ENCODE data around the gene CLDN6.
A peak's percentile ranks its signal among the peaks of the same experiment; 100 is the strongest.

The CLDN6 gene

DNA sequence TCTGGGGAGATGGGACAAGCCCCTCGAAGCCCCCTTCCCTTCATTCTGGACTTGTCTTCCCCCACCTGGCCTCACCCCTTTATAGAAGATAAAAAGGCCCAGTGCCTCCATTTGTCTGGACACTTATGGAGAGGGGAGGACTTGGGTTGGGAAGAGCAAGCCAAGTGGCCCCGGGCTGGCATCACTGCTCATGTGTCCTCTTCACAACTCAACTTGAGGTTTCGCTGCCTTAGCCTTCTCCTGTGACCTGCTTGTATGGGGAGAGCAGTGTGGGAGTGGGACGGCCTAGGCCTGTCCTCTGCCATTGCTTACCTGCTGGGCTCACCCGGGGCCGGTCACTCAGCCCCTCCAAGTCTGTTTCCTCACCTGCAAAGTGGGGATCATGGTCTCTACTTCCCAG lies 47.4 kb downstream of the CLDN6 start:
- peak; percentile 55 for DNase-seq (ENCODE audit: low spot score)

DNA sequence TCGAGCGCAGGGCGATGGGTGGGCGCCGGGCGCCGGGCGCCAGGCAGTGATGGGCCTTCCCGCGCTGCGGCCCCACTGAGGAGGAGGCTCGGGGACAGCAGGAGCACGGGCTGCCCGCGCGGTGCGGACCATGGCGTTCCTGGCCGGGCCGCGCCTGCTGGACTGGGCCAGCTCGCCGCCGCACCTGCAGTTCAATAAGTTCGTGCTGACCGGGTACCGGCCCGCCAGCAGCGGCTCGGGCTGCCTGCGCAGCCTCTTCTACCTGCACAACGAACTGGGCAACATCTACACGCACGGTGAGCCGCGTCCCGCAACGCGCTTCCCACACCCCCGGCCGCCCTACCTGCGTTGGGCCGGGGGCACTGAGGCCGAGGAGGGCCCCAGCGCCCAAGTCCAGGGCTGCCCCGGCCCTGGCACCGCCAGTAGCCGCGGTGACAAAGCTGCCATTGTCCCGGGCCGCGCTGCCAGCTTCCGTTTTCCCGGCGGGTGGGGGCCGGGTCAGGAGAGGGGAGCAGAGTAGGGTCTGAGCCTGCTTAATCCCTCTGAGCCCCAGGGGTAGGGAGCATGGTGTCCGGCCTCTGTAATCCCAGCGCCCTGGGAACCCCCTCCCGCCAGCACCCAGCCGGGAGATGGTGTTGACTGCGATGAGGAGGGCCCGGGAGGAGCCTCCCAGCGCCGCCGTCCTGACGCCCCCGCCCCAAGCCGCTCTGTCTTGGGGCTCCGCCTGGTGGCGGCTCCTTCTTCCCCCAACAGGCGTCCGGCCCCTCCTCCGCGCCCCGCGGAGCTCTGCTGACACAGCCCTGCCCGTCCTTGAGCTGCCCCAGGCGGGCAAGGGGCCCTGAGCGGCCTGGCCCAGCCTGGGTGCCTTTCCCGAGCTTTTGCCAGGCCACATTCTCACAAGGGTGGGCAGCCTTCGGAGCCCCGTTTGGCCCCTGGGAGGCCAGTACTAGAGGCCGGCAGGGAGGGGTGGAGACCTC lies 48.1 kb downstream of the CLDN6 start:
- DNase-seq (ENCODE audit: low spot score), result peak; percentile 91

DNA sequence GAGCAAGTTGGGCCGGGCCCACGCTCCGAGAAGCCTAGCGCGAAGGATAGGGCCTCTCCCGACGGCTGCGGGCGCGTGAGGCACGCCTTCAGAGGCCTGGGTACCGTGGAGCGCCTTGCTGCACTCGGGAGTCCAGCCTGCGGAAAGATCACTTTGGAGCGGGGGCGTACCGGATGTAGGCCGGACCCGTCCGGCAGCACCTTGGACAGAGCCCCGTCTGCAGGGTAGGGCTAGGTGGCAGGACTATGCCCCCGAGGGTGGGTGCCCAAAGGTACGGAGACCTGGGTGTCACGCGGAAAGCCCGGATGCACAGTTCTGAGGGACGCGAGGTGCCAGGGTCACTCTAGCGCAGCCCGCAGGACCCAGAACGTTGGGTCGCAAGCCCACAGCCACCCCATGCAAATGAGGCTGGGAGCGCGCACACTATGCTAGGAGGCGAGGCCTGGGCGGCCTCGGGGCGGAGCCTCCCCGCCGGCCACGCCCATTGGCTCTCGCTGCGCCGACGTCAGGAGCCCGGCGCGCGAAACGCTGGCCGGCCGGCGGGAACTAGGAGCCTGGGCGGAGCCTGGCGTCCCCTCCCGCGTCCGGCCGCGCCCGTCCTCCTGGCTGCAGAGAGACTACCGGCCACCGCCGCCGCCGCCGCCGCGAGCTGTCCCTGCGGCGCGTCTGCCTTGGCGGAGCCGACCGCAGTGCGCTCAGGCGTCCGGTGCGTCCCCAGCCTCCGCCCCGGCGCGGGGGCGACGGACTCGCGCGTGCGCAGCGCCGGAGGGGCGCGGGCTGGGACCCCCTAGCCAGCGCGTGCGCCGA lies 49.0 kb downstream of the CLDN6 start, which contains the start of gene PAQR4:
TSS of gene PAQR4 (plus strand) at position 611 of the 807 bp plus-strand sequence. CDS start 327 bp downstream, outside the sequence.
- DNase-seq (ENCODE audit: low spot score), result peak; percentile 93

DNA sequence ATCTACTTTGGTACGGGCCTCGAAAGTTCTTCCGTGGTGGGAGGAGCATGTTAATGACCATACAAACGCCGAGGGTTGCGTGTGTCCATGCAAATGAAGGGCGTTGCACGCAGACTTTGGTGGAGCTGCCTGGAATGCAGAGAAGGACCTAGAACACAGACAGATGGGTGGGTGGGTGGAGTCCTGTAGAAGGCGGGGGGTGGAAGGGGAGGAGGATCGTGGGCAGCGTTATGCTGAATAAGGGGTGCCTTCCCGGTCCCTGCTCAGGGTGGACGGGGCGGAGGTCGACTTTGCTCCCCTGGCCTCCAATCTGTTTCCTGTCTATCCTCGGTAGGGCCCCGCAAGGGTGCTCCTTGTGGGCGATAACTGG lies 49.6 kb downstream of the CLDN6 start:
- peak; percentile 89 for DNase-seq (ENCODE audit: low spot score)

DNA sequence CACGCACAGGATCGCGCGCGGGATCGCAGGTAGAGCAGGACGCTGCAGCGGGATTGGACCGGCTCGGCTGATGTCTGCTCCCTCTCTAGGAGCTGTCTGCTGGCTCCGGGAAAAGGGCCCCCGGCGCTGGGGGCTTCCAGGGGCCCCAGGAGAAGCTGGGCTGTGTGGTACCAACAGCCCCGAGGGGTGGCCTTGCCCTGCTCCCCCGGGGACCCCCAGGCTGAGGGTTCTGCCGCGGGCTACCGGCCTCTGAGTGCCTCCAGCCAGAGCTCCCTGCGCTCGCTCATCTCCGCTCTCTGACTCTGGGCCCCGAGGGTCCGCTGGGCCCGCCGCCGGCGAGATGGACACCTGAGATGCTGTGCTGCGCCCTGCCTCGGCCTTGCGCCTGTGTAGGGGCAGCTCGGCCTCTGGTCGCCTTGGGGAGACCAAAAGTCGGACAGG lies 50.2 kb downstream of the CLDN6 start:
- DNase-seq (ENCODE audit: low spot score), result no peak

DNA sequence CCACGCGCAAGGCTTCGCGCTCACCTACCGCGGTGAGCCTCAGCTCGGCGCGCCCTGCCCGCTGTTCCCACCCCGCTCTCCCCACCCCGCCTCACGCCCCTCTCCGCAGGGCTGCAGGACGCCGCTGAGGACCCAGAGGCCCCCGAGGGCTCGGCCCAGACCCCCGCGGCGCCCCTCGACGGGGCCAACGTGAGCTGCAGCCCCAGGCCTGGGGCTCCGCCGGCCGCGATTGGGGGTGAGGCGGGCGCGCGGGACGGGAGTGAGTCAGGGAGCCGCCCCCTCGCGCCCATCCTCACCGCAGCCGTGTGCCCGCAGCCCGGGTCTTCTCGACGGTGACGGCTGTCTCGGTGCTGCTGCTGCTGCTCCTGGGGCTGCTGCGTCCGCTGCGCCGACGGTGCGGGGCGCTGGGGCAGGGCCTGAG lies 50.8 kb downstream of the CLDN6 start:
- DNase-seq (ENCODE audit: low spot score), result no peak

DNA sequence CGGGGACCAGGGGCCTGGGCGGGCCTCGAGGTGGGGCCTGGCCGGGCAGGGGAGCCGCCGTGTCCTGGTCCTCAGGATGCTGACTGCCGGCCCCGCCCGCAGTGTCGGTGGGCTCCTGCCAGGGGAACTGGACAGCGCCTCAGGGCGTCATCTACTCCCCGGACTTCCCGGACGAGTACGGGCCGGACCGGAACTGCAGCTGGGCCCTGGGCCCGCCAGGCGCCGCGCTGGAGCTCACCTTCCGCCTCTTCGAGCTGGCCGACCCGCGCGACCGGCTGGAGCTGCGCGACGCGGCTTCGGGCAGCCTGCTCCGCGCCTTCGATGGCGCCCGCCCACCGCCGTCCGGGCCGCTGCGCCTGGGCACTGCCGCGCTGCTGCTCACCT lies 51.2 kb downstream of the CLDN6 start:
- DNase-seq (ENCODE audit: low spot score), result no peak

DNA sequence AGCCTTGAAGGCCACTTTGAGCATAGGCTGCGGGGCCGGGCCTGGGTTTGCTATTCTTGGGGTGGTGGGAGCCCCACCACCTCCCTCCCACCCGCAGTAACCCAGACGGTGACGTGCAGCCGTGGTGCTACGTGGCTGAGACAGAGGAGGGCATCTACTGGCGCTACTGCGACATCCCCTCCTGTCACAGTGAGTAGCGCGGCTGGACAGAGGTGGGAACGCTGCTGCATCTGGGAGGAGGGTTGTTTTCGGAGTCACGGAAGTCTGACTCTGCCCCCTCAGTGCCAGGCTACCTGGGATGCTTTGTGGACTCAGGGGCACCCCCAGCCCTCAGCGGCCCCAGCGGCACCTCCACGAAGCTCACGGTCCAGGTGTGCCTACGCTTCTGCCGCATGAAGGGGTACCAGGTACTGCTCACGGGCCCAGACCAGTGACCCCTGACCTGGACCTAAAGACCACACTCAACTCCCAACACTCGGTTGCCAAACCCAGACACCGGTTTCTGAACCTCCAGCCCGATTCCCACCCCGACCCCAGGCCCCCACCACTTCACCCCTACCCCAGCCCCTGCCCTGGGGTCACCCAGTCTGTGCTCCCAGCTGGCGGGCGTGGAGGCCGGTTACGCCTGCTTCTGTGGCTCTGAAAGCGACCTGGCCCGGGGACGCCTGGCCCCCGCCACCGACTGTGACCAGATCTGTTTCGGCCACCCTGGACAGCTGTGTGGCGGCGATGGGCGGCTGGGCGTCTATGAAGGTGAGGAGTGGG lies 51.8 kb downstream of the CLDN6 start:
- no peak for DNase-seq (ENCODE audit: low spot score)
